Gastroesophageal sphincter (tissue), 3 donors: Measurements from ENCODE around the gene RAB23.

ENCODE experiments used
- CTCF ChIP-seq, 4 experiments: fragments of 200-600 bp in 2 of 4; fragments of 450-650 bp in 2 of 4; sonication (generic) in 1 of 4; IDR thresholded peaks; one replicate each; pipeline ENCODE4 v1.5.1; 2017 to 2019; ENCODE audit warnings: antibody characterized with exemption in 4 of 4, mild to moderate bottlenecking in 2 of 4, moderate library complexity in 2 of 4
- EP300 ChIP-seq: sonication (generic); formaldehyde crosslinking; IDR thresholded peaks from one replicate; pipeline ENCODE4 v1.6.1; 2017; ENCODE audit warnings: antibody characterized with exemption, mild to moderate bottlenecking
- POLR2A ChIP-seq, 2 donors: fragments of 450-650 bp; IDR thresholded peaks; one replicate each; pipeline ENCODE4 v1.6.1; 2017; ENCODE audit warnings: antibody characterized with exemption in 2 of 2, mild to moderate bottlenecking in 2 of 2, moderate library complexity in 1 of 2
- POLR2AphosphoS5 ChIP-seq: sonication (generic); formaldehyde crosslinking; IDR thresholded peaks from one replicate; pipeline ENCODE4 v1.6.1; 2017; ENCODE audit warnings: antibody characterized with exemption

GRCh38 chr6:57174511-57174907, 47.6 kb downstream of the RAB23 start:
- TF ChIP-seq POLR2A (IDR thresholded peaks at IDR 0.05) (no peak), CTCF (IDR thresholded peaks at IDR 0.05) (no peak), POLR2AphosphoS5 (no peak), EP300 (no peak)
